Superior temporal gyrus (tissue), 1 donor: ENCODE results near the gene REM1.
"Not testable (repeated sequence)": the region's sequence is repeated elsewhere in the genome, so short reads cannot be mapped to it uniquely, and the experiment has no call there.

Experiments used
- DNase-seq: peaks from one replicate; pipeline ENCODE4 v3.0.0-alpha.2; 2016; ENCODE audit errors: extremely low spot score

The REM1 gene, protein sequence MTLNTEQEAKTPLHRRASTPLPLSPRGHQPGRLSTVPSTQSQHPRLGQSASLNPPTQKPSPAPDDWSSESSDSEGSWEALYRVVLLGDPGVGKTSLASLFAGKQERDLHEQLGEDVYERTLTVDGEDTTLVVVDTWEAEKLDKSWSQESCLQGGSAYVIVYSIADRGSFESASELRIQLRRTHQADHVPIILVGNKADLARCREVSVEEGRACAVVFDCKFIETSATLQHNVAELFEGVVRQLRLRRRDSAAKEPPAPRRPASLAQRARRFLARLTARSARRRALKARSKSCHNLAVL

DNA sequence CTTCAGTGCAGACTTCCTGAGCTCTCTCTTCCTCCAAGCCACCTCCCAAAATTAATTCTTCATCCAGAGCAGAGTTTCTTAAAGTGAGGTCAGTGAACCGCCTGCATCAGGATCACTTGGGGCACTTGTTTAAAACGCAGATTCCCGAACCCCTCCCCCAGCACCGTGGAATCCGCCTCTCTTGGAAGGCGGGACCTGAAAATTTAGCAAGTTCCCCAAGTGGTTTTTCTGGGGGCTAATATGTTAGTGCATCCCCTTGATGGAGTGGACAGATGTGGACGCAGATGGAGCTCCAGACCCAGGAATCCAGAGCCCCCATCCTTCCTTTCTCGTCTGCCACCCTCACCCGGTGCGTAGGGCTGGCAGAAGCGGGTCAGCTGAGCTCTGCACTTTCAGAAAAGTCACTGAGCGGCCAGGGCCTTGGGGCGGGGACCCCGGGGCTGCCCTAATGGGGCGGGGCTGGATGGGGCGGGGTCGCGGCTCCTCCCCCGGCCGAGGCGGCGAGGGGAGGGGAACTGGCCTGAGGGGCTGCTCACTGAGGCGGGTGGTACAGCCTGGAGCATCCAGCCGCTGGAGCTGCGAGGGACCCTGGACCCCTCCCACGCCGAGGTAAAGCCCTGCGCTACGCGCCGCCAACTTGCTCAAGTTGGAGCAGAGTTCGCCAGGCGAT lies at the start of gene REM1, which contains the start of gene DEFB124:
Gene REM1 (plus strand): TSS at position 531 of the 670 bp plus-strand sequence. CDS start 1,158 bp downstream, outside the sequence.
Gene DEFB124 (minus strand): TSS at position 370 of the 670 bp plus-strand sequence. CDS start 2,114 bp downstream, outside the sequence.
- DNase-seq, result no peak

DNA sequence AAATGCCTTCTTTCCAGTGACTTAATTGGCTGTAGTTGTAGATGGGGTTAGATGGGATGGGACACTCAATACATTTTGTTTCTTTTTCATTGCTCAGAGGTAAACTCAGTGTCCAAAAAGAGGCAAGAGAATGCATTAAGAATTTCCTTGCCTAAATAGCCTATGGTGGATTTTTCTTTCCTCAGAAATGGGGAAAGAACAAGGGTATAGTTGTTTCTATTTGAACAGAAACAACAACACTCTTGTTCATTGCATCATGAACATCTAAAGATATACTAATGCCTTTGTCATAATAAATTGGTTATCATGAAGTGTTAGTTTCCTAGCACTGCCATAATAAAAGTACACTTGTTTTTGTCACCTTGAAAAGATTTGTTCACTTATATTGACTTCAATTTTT lies 49.3 kb upstream of the REM1 start:
- DNase-seq, result no peak

DNA sequence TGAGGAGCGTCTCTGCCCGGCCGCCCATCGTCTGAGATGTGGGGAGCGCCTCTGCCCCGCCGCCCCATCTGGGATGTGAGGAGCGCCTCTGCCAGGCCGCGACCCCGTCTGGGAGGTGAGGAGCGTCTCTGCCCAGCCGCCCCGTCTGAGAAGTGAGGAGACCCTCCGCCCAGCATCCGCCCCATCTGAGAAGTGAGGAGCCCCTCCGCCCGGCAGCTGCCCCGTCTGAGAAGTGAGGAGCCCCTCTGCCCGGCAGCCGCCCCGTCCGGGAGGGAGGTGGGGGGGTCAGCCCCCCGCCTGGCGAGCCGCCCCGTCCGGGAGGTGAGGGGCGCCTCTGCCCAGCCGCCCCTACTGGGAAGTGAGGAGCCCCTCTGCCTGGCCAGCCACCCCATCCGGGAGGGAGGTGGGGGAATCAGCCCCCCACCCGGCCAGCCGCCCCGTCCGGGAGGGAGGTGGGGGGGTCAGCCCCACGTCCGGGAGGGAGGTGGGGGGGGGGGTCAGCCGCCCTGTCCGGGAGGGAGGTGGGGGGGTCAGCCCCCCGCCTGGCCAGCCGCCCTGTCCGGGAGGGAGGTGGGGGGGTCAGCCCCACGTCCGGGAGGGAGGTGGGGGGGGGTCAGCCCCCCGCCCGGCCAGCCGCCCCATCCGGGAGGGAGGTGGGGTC lies 48.1 kb upstream of the REM1 start:
- not testable (repeated sequence) for DNase-seq

DNA sequence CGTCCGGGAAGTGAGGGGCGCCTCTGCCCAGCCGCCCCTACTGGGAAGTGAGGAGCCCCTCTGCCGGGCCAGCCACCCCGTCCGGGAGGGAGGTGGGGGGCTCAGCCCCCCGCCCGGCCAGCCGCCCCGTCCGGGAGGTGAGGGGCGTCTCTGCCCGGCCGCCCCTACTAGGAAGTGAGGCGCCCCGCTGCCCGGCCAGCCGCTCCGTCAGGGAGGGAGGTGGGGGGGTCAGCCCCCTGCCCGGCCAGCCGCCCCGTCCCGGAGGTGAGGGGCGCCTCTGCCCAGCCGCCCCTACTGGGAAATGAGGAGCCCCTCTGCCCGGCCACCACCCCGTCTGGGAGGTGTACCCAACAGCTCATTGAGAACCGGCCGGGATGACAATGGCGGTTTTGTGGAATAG lies 47.5 kb upstream of the REM1 start:
- DNase-seq, result not testable (repeated sequence)

DNA sequence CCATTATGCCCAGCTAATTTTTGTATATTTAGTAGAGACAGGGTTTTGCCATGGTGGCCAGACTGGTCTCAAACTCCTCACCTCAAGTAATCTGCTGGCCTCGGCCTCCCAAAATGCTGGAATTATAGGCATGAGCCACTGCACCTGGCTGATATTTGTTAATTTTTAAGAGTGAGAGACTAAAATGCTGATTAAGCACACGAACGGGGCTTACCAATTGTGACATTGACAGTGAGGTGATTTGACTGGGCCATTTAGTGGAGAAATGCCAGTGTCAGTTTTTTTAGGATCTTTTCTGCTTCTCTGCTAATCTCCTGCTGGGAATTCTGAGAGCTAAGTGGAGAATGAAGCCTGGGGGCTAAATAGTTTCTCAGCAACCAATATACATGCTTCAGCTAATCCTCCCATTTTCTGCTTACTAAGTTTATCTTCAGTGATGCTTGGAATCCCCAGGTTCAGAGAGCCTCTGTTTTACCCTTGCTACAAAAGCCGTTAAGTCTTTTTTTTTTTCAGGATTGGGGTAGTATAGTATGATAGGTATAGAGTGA lies 44.4 kb upstream of the REM1 start:
- no peak for DNase-seq

DNA sequence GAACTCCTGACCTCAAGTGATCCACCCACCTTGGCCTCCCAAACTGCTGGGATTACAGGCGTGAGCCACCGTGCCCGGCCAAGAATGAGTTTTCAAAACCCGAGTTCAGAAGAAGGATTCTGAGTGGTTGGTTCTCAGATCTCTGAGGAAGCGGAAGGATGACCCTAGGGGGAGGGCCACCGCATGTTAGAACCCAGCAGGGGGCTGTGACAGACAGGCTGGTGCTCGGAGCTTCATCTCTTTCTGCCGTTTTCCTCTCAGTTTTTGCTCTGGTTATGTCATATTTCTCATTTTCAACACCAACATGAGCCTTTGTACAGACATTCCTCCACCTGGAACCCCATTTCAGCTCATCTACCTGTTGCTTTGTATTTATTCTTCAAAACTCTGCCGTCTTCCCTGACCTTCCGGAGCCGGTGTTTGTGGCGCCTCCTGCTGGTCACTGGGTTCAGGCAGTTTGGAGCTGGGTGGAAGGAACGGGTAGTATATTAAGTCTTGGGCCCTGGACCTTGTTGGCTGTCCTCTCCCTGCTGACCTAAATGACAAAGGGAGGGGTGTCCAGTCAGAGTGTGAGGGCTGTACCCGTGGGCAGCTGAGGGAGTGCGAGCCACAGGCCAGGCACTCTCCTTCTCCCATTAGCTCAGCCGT lies 35.0 kb upstream of the REM1 start, which contains the start of gene DEFB123:
Gene DEFB123 (plus strand): TSS at position 621 of the 648 bp plus-strand sequence. CDS start 67 bp downstream, outside the sequence.
- no peak for DNase-seq

DNA sequence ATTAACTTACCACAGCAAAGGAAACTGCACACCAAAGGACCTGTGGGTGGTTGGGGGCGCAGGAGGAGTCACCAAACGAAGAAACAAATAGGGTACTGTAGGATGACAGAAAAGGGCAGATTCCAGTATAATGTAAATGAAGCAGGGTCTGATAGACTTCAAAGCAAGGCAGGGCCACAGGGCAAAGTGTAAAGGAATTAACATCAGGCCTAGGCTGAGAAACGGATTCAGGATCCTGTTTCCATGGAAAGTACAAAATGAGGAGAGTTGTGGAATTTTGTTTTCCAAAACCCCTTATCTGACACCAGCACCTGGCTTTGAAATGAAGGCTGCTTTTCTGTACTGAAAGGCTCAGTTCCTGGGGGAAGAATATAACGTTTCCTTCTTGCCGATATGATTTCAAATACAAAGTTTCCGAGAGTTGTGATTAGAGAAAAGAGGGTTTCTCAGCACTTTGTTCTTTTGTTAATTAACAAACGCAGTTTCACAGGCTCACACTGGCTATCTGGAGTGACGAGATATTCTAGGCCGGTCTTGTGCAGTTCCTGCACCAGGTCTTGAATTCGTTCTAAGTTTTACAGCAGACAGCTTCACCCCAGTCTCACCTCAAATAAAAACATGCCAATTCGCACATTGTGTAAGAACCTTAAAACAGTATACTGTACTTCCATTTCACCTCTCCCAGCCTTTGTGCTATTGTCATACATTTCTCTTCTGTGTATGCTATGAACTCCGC lies 28.8 kb upstream of the REM1 start:
- DNase-seq, result no peak

DNA sequence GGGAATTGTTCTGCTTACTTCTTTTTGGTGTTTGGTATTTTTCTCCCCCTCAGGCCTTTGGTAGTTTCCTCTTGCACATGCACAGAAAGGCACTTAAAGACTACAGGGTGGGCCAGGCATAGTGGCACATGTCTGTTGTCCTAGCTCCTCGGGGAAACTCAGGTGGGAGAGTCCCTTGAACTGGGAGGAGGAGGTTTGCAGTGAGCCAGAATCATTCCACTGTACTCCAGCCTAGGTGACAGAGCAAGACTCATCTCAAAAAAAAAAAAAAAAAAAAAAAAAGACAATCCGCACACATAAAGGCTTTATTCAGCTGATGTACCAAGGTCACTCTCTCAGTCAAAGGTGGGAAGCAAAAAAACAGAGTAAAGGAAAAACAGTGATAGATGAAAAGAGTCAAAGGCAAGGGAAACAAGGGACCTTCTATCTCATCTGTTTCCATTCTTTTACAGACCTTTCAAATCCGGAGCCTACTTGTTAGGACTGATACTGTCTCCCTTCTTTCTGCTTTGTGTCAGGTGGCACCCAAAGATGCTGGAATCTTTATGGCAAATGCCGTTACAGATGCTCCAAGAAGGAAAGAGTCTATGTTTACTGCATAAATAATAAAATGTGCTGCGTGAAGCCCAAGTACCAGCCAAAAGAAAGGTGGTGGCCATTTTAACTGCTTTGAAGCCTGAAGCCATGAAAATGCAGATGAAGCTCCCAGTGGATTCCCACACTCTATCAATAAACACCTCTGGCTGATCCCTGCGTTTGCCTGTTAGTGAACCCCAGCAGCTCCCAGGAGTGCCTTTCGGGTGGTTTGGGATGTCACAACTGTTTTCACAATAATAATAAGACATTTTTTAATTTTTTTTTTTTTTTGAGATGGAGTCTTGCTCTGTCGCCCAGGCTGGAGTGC lies 25.3 kb upstream of the REM1 start:
- no peak for DNase-seq

DNA sequence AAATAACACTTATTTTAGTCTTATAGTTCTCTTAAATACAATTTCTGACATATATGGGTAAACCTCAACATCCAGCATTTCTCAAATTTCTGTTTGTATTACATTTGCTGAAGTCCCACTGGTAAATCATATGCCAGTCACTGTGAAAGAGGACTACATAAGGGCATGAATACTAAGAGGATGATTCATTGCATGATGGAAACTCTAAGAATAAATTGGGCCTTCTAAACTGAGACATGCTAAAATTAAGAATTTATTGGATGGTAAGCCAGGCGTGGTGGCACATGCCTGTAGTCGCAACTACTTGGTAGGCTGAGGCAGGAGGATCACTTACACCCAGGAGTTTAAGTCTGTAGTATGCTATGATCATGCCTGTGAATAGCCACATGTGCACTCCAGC lies 22.5 kb upstream of the REM1 start:
- no peak for DNase-seq

DNA sequence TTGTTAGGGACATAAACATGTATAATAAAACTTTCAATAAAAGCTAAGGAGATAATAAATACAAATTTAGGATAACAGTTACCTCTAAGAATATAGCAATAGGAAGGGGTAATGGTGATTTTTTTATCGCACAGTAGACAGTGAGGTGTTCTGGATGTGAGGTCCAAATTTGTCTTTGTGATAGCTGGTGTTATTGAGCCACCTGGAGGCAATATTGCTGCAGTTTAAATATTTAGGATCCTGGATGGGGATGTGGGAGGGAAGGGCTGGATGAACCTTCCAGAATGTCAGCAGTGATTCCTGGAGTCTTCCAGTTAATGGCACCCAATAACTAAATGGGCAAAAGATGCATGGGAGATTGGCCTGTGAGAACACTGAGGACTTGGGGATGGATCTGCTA lies 20.7 kb upstream of the REM1 start:
- no peak for DNase-seq

DNA sequence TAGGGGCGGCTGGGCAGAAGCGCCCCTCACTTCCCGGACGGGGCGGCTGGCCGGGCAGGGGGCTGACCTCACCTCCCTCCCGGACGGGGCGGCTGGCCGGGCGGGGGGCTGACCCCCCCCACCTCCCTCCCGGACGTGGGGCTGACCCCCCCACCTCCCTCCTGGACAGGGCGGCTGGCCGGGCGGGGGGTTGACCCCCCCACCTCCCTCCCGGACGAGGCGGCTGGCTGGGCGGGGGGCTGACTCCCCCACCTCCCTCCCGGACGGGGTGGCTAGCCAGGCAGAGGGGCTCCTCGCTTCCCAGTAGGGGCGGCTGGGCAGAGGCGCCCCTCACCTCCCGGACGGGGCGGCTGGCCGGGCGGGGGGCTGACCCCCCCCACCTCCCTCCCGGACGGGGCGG lies 4.1 kb upstream of the REM1 start:
- not testable (repeated sequence) for DNase-seq

DNA sequence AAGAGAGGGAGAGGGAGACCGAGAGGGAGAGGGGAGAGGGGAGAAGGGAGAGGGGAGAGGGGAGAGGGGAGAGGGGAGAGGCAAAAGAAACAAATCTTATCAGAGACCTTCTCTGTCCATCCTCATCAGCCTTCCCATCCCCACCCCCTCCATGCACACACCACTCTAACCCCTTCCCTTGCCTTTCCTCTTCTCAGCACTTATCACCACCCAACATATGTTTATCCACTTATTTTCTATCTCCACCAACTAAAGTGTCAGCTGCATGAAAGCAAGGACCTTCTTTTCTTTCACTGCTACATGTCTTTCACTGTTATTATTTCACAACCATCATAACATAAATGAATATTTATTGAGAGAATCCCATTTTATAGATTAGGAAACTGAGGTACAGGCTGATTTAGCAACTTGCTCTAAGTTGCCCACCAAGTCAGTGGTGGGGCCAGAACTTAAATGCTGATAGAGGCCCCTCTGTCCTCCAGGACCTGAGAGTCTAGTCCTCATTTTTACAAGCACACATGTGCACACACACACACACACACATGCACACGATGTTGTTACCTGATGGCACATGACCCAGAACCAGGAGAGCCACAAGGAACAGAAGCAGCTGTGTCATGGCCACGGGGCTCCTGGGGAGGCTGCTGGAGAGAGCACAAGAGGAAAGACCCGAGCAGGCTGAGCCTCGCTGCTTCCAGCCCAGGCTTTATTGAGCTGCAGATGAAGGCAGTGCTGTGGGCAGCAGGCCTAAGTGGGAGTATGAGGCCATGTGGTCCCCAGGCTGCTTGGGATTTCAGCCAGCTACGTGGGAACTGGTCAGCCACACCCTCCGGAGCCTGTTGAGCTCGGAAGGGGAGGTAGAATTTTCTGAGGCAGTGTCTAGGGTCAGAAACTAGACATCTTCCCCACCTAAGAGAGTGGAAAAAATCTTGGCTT lies 2.4 kb upstream of the REM1 start:
- DNase-seq, result no peak

DNA sequence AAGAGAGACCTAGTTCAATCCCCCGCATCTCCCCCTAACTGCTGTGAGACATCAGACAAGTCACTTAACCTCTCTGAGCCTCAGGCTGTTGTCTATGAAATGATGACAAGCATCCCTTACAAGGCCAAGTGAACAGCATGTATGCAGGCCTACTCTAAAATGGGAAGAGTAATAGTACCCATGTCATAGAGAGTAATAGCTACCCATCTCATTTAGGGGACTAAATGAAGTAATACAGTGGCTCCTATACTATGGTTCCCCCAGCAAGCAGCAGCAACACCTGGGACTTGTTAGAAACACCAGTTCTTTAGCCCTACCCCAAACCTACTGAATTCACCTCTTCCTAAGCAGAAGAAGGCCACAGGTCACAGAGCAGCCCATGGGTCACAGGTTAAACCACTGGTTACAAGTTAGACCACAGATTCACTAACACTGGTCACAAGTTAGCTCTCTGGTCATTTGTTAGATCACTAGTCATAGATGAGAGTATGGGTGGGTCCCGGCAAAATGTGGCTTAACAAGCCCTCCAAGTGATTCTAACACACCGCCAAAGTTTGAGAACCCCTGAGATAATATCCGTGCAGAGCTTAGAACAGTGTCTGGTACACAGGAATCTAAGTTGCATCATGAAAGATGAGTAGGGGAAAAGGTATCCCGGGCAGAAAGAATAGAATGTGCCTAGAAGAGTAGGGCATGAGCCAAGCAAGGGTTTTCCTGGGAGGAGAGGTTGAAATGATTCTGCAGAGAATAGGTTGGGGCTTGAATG lies 1.6 kb upstream of the REM1 start:
- DNase-seq, result no peak

DNA sequence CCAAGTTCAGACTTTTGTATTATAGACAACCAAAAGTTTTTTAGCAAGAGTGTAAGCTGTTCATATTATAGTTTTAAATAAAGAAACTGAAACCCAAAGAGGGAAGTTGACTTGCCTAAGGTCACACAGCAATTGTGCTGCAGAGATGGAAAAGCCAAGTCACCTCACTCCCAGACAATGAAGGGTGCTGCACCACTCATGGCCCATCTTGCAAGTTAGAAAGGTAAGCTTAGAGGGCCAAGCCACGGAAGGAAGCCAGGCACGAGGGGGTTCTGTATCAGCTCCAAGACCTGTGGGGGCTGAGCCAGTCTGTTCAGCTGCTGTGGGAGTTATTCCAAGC lies 1.0 kb upstream of the REM1 start:
- no peak for DNase-seq

DNA sequence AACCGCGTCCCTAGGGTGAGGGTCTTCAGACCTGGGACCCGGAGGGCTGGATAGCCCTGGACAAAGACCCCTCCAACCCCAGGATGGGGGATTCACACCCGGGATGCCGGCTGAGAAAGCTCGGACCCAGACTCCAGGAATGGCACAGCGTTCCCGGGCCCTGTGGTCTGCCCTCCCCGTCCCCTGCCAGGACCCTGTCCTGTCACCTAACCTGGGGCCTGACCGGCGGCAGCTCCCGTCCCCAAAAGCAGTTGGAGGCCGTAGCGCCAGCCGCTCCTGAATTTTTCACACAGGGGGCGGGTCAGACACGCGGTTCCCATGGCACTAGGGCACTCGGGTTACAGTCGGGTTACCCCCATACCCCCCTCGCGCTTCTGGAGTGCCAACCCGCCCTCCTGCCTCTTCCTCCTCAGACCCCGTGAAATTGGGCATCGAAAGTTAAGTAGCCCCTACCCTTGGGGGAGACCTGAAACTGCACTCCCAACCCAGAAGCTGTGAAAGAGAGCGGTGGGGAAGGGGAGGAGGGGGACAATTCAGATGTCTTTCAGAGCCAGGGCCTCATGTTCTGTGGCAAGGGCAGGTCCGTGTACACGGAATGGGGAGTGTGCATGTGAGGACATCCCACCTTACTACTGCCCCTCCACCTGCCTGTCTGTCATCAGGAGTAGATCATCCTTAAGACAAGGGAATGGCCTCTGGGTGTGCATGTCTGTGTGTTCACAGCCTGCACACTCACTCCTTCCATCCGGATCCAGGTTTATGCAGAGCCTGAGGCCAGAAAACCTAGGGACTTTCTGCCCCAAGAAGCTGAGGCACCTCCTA lies 595 bp downstream of the REM1 start:
- DNase-seq, result no peak

DNA sequence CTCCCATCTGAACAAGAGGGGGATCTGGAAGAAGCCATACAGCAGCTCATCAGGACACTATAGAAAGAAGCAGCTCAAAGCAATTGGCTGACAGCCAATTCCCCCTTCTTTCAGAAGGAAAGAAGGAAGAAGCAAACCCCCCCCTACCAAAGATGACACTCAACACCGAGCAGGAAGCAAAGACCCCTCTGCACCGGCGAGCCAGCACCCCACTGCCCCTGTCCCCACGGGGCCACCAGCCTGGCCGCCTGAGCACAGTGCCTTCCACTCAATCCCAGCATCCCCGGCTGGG lies 1.2 kb downstream of the REM1 start:
- no peak for DNase-seq

DNA sequence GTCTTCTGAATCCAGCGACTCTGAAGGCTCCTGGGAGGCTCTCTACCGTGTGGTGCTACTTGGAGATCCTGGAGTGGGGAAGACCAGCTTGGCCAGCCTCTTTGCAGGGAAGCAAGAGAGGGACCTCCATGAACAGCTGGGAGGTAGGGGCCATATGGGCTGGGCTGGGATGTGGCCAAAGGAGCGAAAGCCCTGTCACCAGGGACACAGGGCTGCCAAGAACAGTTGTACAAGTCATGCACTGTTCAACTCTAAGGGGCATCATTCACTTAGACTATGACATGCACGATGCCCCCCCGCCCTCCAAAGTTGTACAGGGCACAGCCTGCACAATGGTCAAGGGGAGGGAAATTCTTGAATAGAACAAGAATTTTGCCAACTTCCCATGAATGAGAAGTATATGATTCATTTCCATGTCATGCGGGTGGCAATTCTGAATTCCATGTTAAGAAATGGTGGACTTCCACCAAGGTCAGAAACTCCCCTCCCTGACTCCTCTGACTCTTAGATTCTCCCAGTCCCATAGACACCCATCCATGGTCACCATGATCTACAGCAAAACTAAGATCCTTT lies 1.6 kb downstream of the REM1 start:
- DNase-seq, result no peak
